Erythroblast (primary cell): ENCODE data around the gene OLFML2B.
"Not testable (repeated sequence)": the region's sequence is repeated elsewhere in the genome, so short reads cannot be mapped to it uniquely, and the experiment has no call there.

Experiments used
- DNase-seq, 2 experiments: peaks; one replicate each; lab custom pipeline; 2025; lab: John Stamatoyannopoulos, UW
- GATA1 ChIP-seq: IDR thresholded peaks from 2 replicates; pipeline ENCODE4 v1.6.1; 2011; ENCODE audit warnings: low read depth, mild to moderate bottlenecking, control low read depth, low read length, moderate library complexity
- POLR2A ChIP-seq: IDR thresholded peaks from 2 replicates; pipeline ENCODE4 v1.6.1; 2011; ENCODE audit warnings: mild to moderate bottlenecking, low read length

OLFML2B gene

GRCh38 chr1:162023547-162024501 is at the start of gene OLFML2B:
TSS of gene OLFML2B (minus strand) at chr1:162023869. CDS start at chr1:162023430, 439 bp downstream.
- DNase-seq: peak; percentile 74 to 79
- peak; percentile 43 for TF ChIP-seq POLR2A
- no peak for TF ChIP-seq GATA1

GRCh38 chr1:162072740-162073139 is 49.1 kb upstream of the OLFML2B start:
- DNase-seq: no peak
- TF ChIP-seq GATA1 (no peak), POLR2A (no peak)

- TF ChIP-seq GATA1: no peak
- no peak for TF ChIP-seq POLR2A
- DNase-seq: no peak
Measured at GRCh38 chr1:162070825-162071224, 47.2 kb upstream of the OLFML2B start.

- DNase-seq: no peak
- TF ChIP-seq POLR2A (no peak), GATA1 (no peak)
Measured at GRCh38 chr1:162070094-162070748, 46.6 kb upstream of the OLFML2B start.

DNA sequence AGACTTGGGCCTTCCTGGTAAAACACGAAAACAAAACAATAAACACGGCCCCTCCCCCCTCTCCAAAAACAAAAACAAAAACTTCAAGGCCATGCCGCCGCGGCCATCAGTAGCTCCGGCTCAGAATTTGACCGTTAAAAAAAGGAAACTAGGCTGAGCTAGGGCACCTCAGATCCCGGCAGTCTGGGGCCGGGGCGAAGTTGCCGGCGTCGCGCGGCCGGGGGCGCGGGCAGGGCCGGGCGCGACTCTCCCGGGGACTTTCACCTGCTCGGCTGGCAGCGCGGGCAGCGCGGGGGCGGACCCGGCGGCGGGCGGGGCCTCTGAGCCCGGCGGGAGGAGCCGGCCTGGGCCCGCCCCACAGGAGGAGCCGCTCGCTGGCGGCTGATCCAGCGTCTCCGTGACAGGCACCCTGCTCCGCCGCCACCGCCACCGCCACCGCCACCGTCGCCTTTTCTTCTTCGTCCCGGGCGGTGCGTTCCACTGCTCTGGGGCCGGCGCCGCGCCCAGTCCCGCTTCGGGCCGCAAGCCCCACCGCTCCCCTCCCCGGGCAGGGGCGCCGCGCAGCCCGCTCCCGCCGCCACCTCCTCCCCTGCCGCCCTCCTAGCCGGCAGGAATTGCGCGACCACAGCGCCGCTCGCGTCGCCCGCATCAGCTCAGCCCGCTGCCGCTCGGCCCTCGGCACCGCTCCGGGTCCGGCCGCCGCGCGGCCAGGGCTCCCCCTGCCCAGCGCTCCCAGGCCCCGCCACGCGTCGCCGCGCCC is 45.8 kb upstream of the OLFML2B start, which contains the start of gene NOS1AP:
Gene NOS1AP (plus strand): TSS at position 358 of the 760 bp plus-strand sequence. CDS start 487 bp downstream, outside the sequence.
- TF ChIP-seq POLR2A: no peak
- TF ChIP-seq GATA1: no peak
- DNase-seq: peak; percentile 83 to 88

DNA sequence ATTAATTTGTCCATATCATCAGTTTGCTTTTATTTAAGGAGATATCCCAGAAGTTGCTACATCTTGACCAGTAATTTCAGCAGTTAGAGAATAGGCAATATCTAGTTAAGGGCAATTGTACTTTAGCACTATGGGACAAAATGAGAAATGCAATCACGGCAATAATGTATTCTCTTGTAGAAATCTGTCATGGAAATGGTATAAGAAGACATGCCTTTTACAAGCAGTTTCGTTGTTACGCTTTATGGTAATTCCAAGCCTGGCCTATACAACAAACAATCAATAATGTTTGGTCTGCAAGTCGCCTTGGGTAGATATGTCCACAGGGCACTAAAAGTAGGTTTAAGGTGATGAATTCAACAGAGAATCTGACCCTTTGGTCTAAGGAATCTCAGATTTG is 44.6 kb upstream of the OLFML2B start:
- no peak for DNase-seq
- TF ChIP-seq GATA1 (no peak), POLR2A (no peak)

- TF ChIP-seq GATA1 (no peak), POLR2A (no peak)
- DNase-seq: peak in 1 of 2 experiments; percentile 14
Measured at GRCh38 chr1:162067466-162067865, 43.8 kb upstream of the OLFML2B start.

- DNase-seq: not testable (repeated sequence)
Measured at GRCh38 chr1:162066836-162067235, 43.2 kb upstream of the OLFML2B start.

- no peak for TF ChIP-seq GATA1
- TF ChIP-seq POLR2A: no peak
- no peak for DNase-seq
Measured at GRCh38 chr1:162065016-162065415, 41.3 kb upstream of the OLFML2B start.

- TF ChIP-seq GATA1 (no peak), POLR2A (no peak)
- DNase-seq: no peak
Measured at GRCh38 chr1:162062542-162063015, 38.9 kb upstream of the OLFML2B start.

DNA sequence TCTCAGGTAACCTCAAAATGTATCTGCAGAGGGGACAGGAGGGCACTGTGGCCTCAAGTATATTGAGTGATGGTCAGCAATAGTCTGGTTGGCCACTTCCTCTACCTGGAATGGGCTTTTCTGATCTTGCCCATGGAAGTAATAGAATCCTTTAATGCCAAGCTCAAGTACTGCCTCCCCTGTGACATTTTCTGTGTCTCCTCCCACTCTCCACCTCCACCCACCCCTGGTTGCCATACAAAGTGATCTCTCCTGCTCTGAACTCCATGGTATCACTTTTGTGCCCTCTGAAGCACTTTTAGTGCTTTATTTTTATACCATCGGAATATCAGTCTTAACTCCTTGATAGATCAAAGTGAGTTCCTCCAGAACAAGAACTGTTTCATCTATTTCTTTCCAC is 36.6 kb upstream of the OLFML2B start:
- TF ChIP-seq GATA1: no peak
- TF ChIP-seq POLR2A: no peak
- no peak for DNase-seq

DNA sequence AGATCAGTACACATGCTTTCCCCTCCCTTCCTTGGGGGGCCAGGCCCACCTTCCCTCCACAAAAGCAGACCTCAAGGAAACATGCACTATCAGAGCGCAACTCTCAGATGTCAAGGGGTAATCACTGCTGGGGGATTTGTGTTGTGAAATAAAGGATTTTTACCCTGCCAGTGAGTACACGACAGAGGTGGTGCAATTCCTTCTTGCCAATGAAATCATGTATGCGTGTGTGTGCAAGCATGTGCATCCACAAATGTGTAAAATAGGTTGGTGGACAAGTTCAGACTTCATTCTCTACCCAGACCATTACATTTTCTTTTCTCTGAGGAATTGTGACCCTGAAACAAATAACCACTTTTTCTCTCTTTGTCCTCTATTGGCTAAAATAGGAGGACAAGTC is 36.1 kb upstream of the OLFML2B start:
- DNase-seq: no peak
- TF ChIP-seq GATA1 (no peak), POLR2A (no peak)

GRCh38 chr1:162056579-162056978 is 32.9 kb upstream of the OLFML2B start:
- TF ChIP-seq POLR2A (no peak), GATA1 (no peak)
- no peak for DNase-seq
